Body of pancreas (tissue), 4 donors: ENCODE results near the gene CDK19. TPM values are rescaled to one million over a fixed set of nuclear protein-coding genes. Genes with fewer than 3 reads are reported as not detected.
A peak's percentile ranks its signal among the peaks of the same experiment; 100 is the strongest.

Experiments
- ATAC-seq: fragments of 150-250 bp; one replicate; pipeline ENCODE4 v1.9.1; 2016
- DNase-seq, 4 donors: peaks; one replicate each; pipeline ENCODE4 v3.0.0-alpha.2; 2019
- H3K27ac ChIP-seq, 4 donors: fragments of 200-600 bp; sonication (generic); 1 replicate in 3 of 4; 2 replicates in 1 of 4; pipeline versions ENCODE4 v1.5.1 to v1.6.1; 2016 to 2019; ENCODE audit warnings: mild to moderate bottlenecking in 1 of 4, mixed read lengths in 1 of 4, moderate library complexity in 1 of 4
- H3K27me3 ChIP-seq, 2 donors: fragments of 200-600 bp; sonication (generic); one replicate each; pipeline ENCODE4 v1.6.0; 2016; ENCODE audit warnings: mild to moderate bottlenecking in 1 of 2
- H3K36me3 ChIP-seq, 2 donors: fragments of 200-600 bp; sonication (generic); replicated peaks in 1 of 2; 2 replicates each; pipeline ENCODE4 v1.5.1; 2016; ENCODE audit warnings: low read depth in 2 of 2; ENCODE audit not compliant: insufficient read depth in 1 of 2
- H3K4me1 ChIP-seq: fragments of 200-600 bp; sonication (generic); one replicate; pipeline ENCODE4 v1.6.0; 2016
- H3K4me3 ChIP-seq, 2 donors: fragments of 200-600 bp; sonication (generic); 1 replicate in 1 of 2; 2 replicates in 1 of 2; pipeline ENCODE4 v1.5.1; 2016 to 2019
- H3K9me3 ChIP-seq, 3 donors: fragments of 200-600 bp; sonication (generic); 1 replicate in 2 of 3; 2 replicates in 1 of 3; pipeline ENCODE4 v1.5.1; 2016
- CTCF ChIP-seq, 7 experiments: fragments of 450-650 bp in 4 of 7; fragments of 200-600 bp in 3 of 7; sonication (generic) in 3 of 7; IDR thresholded peaks; one replicate each; pipeline ENCODE4 v1.5.1; 2016 to 2019; ENCODE audit warnings: antibody characterized with exemption in 7 of 7
- POLR2A ChIP-seq, 3 donors: fragments of 450-650 bp; IDR thresholded peaks; one replicate each; pipeline ENCODE4 v1.6.1; 2016; ENCODE audit warnings: antibody characterized with exemption in 3 of 3, mild to moderate bottlenecking in 2 of 3
- WGBS, 2 donors: methylation state at CpG; one replicate each; pipeline ENCODE4 v1.1.5; 2017; 5-methylcytosine and 5-hydroxymethylcytosine counted together
- intact Hi-C: fragments of 100-400 bp; cut with DNase I; formaldehyde crosslinking; loops from one replicate; pipeline ENCODE4 v1.15.1; 2023
- total RNA-seq, 2 donors: library from RNA; depleted of rRNA; stranded (reverse); fragments of >200 nt; gene quantifications; one replicate each; pipeline ENCODE4 v1.1.0, GENCODE V29; 2016

CDK19 gene
- total RNA-seq, 2 donors from 2014 or later: 4.0 to 8.0 TPM

GRCh38 chr6:110652520-110652919 is 162.7 kb downstream of the CDK19 start:
- intact Hi-C loops: no loop called here
- H3K36me3 ChIP-seq: no peaks in the 10 kb centered on the region
- WGBS, 2 donors: 91 to 92% methylated on average over 4 of the region's 4 CpGs
- ATAC-seq (no peak), DNase-seq (no peak)
- H3K27ac ChIP-seq: no peak overlapping the region
- H3K4me3 ChIP-seq: no peak overlapping the region
- no peaks in the 10 kb centered on the region for H3K9me3 ChIP-seq
- H3K4me1 ChIP-seq: peaks cover 23% of the 10 kb centered on the region
- no peaks in the 10 kb centered on the region for H3K27me3 ChIP-seq
- TF ChIP-seq CTCF (IDR thresholded peaks at IDR 0.05) (no peak), POLR2A (IDR thresholded peaks at IDR 0.05) (no peak)

DNA sequence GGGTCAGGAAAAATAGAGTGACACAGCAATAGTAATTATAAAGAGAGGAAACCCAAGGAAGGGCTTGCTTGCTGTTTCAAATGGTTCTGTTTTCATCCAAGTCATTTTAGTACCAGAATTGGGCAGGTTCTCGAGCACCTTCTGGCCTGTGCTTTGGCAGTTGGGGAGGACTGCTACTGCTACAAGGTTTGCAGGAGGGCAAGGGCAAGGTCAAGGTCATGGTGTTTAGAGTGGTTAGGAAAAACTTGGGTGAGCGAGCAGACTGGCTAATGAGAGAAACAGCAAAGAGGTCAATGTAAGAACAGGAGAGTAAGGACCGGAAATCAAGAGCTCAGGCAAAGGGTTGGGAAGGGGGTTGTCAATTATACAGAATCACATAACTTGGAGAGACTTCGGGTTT is 164.5 kb downstream of the CDK19 start:
- Histone ChIP-seq H3K27me3 (no peaks in the 10 kb centered on the region), H3K4me1 (peaks cover 10% of the 10 kb centered on the region), H3K27ac (no peak overlapping the region), H3K36me3 (no peaks in the 10 kb centered on the region), H3K9me3 (no peaks in the 10 kb centered on the region), H3K4me3 (no peak overlapping the region)
- intact Hi-C loops: no loop called here
- 88 to 91% methylated on average over 4 of the region's 4 CpGs for WGBS, 2 donors
- TF ChIP-seq POLR2A (IDR thresholded peaks at IDR 0.05): no peak
- TF ChIP-seq CTCF (IDR thresholded peaks at IDR 0.05): no peak
- ATAC-seq (no peak), DNase-seq (no peak)

DNA sequence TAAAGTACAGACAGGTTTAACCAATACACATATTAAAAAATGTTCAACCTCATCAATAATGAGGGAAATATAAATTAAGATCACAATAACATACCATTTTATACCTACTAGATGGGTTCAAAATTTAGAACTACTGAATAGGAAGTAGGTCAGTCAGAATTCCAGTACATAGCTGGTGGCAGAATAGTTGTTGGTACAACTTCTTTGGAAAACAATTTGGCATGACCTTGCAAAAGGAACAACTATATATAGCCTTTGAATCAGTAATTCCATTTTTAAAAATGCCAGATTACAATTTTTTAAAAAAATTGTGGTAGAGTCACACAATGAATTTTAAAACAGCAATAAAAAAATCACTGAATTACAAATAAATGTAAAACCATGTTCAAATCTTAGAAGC is 165.6 kb downstream of the CDK19 start:
- Histone ChIP-seq H3K4me3 (no peak overlapping the region), H3K27me3 (no peaks in the 10 kb centered on the region), H3K9me3 (no peaks in the 10 kb centered on the region), H3K36me3 (no peaks in the 10 kb centered on the region), H3K4me1 (peaks cover 10% of the 10 kb centered on the region), H3K27ac (no peak overlapping the region)
- TF ChIP-seq POLR2A (IDR thresholded peaks at IDR 0.05) (no peak), CTCF (IDR thresholded peaks at IDR 0.05) (no peak)
- DNase-seq (no peak), ATAC-seq (no peak)
- intact Hi-C loops: no loop called here

- H3K9me3 ChIP-seq: no peaks in the 10 kb centered on the region
- H3K36me3 ChIP-seq: no peaks in the 10 kb centered on the region
- no peaks in the 10 kb centered on the region for H3K27me3 ChIP-seq
- intact Hi-C loops: no loop called here
- no peak overlapping the region for H3K4me3 ChIP-seq
- no peak overlapping the region for H3K27ac ChIP-seq
- no peaks in the 10 kb centered on the region for H3K4me1 ChIP-seq
- WGBS, 2 donors: 79 to 80% methylated on average over 19 of the region's 19 CpGs
- ATAC-seq (no peak), DNase-seq (no peak)
- TF ChIP-seq CTCF (IDR thresholded peaks at IDR 0.05): peak in 2 of 7 experiments; percentile 4 to 7
- no peak for TF ChIP-seq POLR2A (IDR thresholded peaks at IDR 0.05)
Observed at GRCh38 chr6:110646951-110647910, 168.0 kb downstream of the CDK19 start.

- WGBS, 2 donors: 87 to 90% methylated on average over 2 to 17 of the region's 17 CpGs
Observed at GRCh38 chr6:110646419-110646698, 168.9 kb downstream of the CDK19 start.

More at GRCh38 chr6:110646419-110646698, 168.9 kb downstream of the CDK19 start:
- TF ChIP-seq POLR2A (IDR thresholded peaks at IDR 0.05) (no peak), CTCF (IDR thresholded peaks at IDR 0.05) (no peak)
- intact Hi-C loops: no loop called here
- DNase-seq: no peak
- Histone ChIP-seq H3K4me3 (no peak overlapping the region), H3K4me1 (no peaks in the 10 kb centered on the region), H3K27me3 (no peaks in the 10 kb centered on the region), H3K9me3 (no peaks in the 10 kb centered on the region), H3K36me3 (no peaks in the 10 kb centered on the region), H3K27ac (no peak overlapping the region)
- ATAC-seq: no peak
